GM12872 (cell line): ENCODE data around the gene NUS1.
A peak's percentile ranks its signal among the peaks of the same experiment; 100 is the strongest.

Experiments
- TF ChIP-seq, protein P1 (sequence below): IDR thresholded peaks from 3 replicates; pipeline ENCODE4 v1.5.1; 2011; ENCODE audit warnings: low read depth, mild to moderate bottlenecking, low read length, moderate library complexity; ENCODE audit not compliant: insufficient read depth

Gene NUS1

DNA sequence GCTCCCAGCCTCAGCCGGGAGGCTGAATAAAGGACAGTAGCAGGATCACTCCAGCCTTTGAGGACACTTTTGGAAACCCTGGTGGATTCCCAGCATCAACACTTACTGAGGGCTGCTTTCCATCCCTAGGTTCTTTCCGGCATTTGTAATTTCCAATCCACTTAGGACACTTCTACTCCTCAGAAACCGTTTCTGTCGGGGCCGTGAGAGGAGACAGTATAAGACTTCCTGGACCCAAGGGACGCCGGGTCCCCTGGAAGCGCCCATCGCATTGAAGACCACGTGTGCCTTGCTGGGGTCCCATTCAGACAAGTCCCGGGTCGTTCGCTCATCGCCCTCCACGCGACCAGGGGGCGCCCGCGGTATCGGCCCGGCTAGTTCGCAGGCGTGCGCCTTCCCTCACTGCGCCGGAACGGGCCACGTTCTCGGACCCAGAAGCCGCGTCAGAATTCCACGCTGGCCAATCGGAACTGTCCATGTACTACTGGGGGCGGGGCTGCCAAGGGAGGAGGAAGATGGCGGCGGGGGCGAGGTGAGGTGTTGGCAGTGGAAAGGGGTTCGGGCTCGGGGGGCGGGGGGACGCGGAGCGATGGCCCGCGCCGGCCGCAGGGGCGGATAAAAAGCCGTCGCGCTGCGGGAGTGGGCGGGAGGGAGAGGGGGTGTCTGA, at the start of gene NUS1:
Gene NUS1 (plus strand): TSS at position 479 of the 667 bp plus-strand sequence. CDS start 202 bp downstream, outside the sequence.
- TF ChIP-seq, protein P1, sequence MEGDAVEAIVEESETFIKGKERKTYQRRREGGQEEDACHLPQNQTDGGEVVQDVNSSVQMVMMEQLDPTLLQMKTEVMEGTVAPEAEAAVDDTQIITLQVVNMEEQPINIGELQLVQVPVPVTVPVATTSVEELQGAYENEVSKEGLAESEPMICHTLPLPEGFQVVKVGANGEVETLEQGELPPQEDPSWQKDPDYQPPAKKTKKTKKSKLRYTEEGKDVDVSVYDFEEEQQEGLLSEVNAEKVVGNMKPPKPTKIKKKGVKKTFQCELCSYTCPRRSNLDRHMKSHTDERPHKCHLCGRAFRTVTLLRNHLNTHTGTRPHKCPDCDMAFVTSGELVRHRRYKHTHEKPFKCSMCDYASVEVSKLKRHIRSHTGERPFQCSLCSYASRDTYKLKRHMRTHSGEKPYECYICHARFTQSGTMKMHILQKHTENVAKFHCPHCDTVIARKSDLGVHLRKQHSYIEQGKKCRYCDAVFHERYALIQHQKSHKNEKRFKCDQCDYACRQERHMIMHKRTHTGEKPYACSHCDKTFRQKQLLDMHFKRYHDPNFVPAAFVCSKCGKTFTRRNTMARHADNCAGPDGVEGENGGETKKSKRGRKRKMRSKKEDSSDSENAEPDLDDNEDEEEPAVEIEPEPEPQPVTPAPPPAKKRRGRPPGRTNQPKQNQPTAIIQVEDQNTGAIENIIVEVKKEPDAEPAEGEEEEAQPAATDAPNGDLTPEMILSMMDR = peak; percentile 80

DNA sequence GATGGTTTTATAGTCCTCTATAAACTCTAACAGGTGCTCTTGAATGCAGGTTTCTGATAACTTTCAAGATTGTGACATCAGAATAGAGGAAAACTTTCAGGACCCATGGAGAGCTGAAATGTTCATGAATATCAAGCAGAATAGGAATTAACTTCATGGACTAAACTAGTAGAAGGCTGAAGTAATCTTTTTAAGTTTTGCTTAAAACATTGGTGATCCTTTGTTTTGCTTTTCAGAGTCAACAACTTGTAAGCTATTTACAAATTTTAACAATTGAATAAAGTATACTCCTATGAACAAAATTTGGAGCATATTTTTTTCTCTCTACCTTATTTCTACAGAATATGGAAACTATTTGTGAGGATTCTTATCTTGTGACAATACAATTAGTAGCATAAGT, 47.7 kb upstream of the NUS1 start:
- TF ChIP-seq, protein P1 = no peak

DNA sequence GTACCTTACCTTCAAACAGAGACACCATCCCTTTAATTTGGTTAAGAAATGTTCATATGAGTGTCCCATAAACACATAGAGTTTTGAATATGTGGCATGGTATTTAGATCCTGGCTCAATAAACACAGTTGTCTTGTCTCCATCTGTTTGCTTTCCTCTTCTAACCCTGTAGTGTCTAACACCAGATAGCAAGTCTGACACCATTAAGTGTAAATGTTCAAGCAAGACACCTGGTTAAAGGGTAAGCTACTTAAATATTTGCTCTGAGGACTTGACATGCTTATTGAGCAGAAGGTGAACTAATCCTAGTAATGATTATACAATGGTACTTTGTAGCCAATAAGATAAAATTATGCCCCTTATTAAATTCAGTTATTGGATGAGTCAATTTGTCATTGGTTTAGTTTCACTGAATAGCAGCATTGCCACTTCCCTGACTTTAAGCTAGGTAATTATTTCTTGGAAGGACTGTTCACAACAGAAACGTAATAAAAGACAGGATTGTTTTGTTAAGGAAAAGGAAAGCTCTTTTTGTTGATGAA, 46.1 kb upstream of the NUS1 start:
- TF ChIP-seq, protein P1 = no peak

DNA sequence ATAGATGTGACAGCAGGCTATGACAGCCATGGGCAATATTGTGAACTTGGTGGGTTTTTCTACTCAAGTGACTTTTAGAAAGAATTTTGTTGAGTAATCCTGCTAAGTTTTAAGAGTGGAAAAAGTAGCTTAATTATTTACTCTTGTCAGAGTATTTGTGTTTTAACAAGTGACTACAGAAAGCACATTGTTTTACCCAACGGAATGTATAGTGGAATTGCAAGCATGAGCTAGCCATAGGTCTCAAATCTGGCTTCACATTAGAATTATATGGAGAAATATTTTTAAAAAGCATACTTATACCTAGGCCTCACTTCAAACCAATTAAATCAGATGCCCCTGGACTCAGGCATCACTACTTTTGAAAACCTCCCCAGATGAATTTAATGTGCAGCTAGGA, 37.5 kb upstream of the NUS1 start:
- TF ChIP-seq, protein P1 = no peak

DNA sequence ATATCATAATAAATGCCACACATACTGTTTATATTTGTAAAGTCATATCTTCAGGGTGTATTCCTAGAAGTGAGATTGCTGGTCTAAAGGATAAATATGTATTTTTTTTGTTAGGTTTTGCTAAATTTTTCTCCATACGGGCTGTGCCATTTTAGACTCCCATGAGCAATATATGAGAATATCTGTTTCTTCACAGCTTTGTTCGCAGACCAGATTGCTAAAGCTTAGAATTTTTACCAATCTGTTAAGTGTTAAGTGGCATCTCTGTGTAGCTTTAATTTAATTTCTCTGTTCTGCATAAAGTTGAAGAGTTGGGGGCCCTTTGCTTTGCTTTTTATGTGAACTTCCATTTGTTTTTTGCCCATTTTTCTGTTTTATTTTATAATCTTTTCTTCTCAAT, 32.3 kb upstream of the NUS1 start:
- TF ChIP-seq, protein P1 = no peak

DNA sequence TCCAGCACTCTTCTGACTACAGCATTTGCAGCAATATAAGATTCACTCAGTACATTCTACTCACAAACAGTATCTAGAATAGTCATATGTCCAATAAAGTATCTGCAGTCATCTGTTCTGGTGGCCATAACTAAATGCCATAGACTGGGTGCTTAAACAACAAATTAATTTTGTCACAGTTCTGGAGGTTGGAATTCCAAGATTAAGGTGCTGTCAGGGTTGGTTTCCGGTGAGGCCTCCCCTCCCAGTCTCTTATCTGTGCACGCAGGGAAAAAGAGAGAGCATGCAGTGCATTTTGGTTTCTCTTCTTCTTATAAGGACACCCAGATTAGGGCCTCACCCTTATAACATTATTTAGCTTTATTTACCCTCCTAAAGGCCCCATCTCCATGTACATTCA, 21.3 kb upstream of the NUS1 start:
- TF ChIP-seq, protein P1 = no peak

DNA sequence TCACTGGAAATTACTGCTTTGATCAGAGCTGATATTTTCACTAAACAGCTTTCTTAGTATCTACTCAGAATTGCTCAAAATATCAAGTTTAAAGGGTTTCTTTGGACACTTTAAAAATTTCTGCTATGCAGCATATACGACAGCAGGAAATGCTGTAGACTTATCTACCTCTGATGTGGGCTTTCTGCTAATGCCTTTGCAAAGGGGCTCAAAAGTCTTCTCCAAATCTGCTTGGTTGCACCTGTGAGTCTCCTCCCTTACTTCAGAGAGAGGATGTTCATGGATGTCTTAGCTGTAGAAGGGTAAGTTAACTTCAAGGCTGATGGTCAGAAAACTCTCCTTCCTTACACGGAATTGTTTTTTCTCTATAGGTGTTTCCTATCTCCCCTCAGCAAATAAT, 19.9 kb upstream of the NUS1 start:
- TF ChIP-seq, protein P1 = no peak

DNA sequence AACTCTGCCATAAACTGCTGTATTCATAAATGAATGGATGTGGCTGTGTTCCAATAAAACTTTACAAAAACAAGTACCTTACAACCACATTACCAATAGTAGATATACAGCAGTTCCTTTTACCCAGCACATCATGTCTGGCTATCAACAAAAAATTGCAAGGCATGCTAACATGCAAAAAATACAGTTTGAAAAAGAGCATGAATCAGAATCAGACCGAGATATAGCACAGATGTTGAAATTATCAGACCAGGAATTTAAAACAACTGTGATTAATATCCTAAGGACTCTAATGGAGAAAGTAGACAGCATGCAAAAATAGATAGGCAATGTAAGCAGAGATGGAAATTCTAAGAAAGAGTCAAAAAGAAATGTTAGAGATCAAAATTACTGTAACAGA, 8.4 kb upstream of the NUS1 start:
- TF ChIP-seq, protein P1 = no peak
